ENCODE measurements around the gene PYGM.

DNA sequence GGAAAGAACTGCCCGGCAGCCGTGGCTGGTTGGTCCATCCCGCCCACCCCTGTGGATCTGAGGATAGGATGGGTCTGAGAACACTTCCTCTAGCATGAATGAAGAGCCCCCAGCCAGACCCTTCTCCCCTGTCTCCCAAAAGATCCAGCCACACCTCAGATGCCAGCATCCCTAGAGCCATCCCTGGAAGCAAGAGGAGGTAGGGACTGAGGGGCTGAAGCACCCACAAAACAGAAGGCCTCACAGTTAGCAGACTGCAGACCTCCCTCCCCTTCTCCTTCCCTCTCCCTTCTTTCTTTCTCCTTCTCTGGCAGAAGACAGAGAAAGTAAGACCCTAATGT is 38.4 kb downstream of the PYGM start:
- TF ChIP-seq, protein P1, sequence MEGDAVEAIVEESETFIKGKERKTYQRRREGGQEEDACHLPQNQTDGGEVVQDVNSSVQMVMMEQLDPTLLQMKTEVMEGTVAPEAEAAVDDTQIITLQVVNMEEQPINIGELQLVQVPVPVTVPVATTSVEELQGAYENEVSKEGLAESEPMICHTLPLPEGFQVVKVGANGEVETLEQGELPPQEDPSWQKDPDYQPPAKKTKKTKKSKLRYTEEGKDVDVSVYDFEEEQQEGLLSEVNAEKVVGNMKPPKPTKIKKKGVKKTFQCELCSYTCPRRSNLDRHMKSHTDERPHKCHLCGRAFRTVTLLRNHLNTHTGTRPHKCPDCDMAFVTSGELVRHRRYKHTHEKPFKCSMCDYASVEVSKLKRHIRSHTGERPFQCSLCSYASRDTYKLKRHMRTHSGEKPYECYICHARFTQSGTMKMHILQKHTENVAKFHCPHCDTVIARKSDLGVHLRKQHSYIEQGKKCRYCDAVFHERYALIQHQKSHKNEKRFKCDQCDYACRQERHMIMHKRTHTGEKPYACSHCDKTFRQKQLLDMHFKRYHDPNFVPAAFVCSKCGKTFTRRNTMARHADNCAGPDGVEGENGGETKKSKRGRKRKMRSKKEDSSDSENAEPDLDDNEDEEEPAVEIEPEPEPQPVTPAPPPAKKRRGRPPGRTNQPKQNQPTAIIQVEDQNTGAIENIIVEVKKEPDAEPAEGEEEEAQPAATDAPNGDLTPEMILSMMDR (IDR thresholded peaks at IDR 0.05 in 4 of 5, conservative IDR thresholded peaks at IDR 0.05 in 1 of 5): no peak
- TF ChIP-seq POLR2A (IDR thresholded peaks at IDR 0.05): no peak

Measured in gastrocnemius medialis (tissue), 4 donors.